ENCODE measurements around the gene PCBD1.
"Not testable (repeated sequence)": the region's sequence is repeated elsewhere in the genome, so short reads cannot be mapped to it uniquely, and the experiment has no call there.

Gene PCBD1

GRCh38 chr10:70887804-70888800 is at the start of gene PCBD1:
Gene PCBD1 (minus strand): TSS chr10:70888565. CDS start chr10:70888533, 32 bp downstream.
- peak; percentile 39 to 79 for DNase-seq (ENCODE audit: low read depth in 2 of 2)

- no peak for DNase-seq (ENCODE audit: low read depth in 2 of 2)
Observed at GRCh38 chr10:70937661-70938060, 49.3 kb upstream of the PCBD1 start.

- DNase-seq (ENCODE audit: low read depth in 2 of 2), result no peak
Observed at GRCh38 chr10:70936111-70936510, 47.7 kb upstream of the PCBD1 start.

GRCh38 chr10:70935631-70936030 is 47.3 kb upstream of the PCBD1 start:
- DNase-seq (ENCODE audit: low read depth in 2 of 2), result no peak

GRCh38 chr10:70935125-70935625 is 46.8 kb upstream of the PCBD1 start:
- DNase-seq (ENCODE audit: low read depth in 2 of 2), result no peak

GRCh38 chr10:70934701-70935100 is 46.3 kb upstream of the PCBD1 start:
- DNase-seq (ENCODE audit: low read depth in 2 of 2), result no peak

GRCh38 chr10:70932392-70933196 is 44.2 kb upstream of the PCBD1 start:
- DNase-seq (ENCODE audit: low read depth in 2 of 2), result no peak

- no peak for DNase-seq (ENCODE audit: low read depth in 2 of 2)
Observed at GRCh38 chr10:70931168-70931815, 42.9 kb upstream of the PCBD1 start.

- no peak for DNase-seq (ENCODE audit: low read depth in 2 of 2)
Observed at GRCh38 chr10:70930263-70931000, 42.1 kb upstream of the PCBD1 start.

- no peak for DNase-seq (ENCODE audit: low read depth in 2 of 2)
Observed at GRCh38 chr10:70928140-70928539, 39.8 kb upstream of the PCBD1 start.

- no peak for DNase-seq (ENCODE audit: low read depth in 2 of 2)
Observed at GRCh38 chr10:70927189-70927943, 39.0 kb upstream of the PCBD1 start.

GRCh38 chr10:70926226-70927000 is 38.0 kb upstream of the PCBD1 start:
- DNase-seq (ENCODE audit: low read depth in 2 of 2), result no peak

- DNase-seq (ENCODE audit: low read depth in 2 of 2), result peak in 1 of 2 donors; percentile 31
Observed at GRCh38 chr10:70925377-70926225, 37.2 kb upstream of the PCBD1 start.

GRCh38 chr10:70923696-70924095 is 35.3 kb upstream of the PCBD1 start:
- DNase-seq (ENCODE audit: low read depth in 2 of 2), result no peak

GRCh38 chr10:70921285-70921684 is 32.9 kb upstream of the PCBD1 start:
- DNase-seq (ENCODE audit: low read depth in 2 of 2), result no peak

GRCh38 chr10:70920519-70920918 is 32.2 kb upstream of the PCBD1 start:
- no peak for DNase-seq (ENCODE audit: low read depth in 2 of 2)

GRCh38 chr10:70919906-70920305 is 31.5 kb upstream of the PCBD1 start:
- DNase-seq (ENCODE audit: low read depth in 2 of 2), result not testable (repeated sequence)

- no peak for DNase-seq (ENCODE audit: low read depth in 2 of 2)
Observed at GRCh38 chr10:70918851-70919530, 30.6 kb upstream of the PCBD1 start.

All from stimulated activated CD8-positive, alpha-beta memory T cell treated with anti-CD3 and anti-CD28 coated beads, Interleukin-7, amount 100 ng/mL, for 4 hours (primary cell).